Measurements from ENCODE around the gene ZNF516.

- TF ChIP-seq MAFK (IDR thresholded peaks at IDR 0.05; ENCODE audit: low read depth, low read length) (no peak), CTCF (conservative IDR thresholded peaks at IDR 0.05; ENCODE audit: low read depth, low read length) (no peak), POLR2A (IDR thresholded peaks at IDR 0.05; ENCODE audit: low read depth, low read length) (no peak), NFE2L2 (IDR thresholded peaks at IDR 0.05; ENCODE audit: low read depth, low read length) (no peak), RFX5 (IDR thresholded peaks at IDR 0.05; ENCODE audit: low read depth, low read length) (no peak), CHD1 (IDR thresholded peaks at IDR 0.05; ENCODE audit: low read depth, low read length) (no peak), ELK1 (IDR thresholded peaks at IDR 0.05; ENCODE audit: borderline replicate concordance, low read depth, low read length) (no peak), MAZ (IDR thresholded peaks at IDR 0.05; ENCODE audit: borderline replicate concordance, low read depth, low read length) (no peak), RAD21 (IDR thresholded peaks at IDR 0.05; ENCODE audit: low read length) (no peak), CEBPB (IDR thresholded peaks at IDR 0.05; ENCODE audit: low read depth, low read length) (no peak), RCOR1 (IDR thresholded peaks at IDR 0.05; ENCODE audit: insufficient replicate concordance, low read length) (no peak), SMC3 (IDR thresholded peaks at IDR 0.05; ENCODE audit: low read depth, low read length) (no peak)
These were observed 97.4 kb downstream of the ZNF516 start for GRCh38 chr18:76397631-76398030.
